HCT116 (cell line): ENCODE results near the gene POLA1.

Source experiments
- POLR2A ChIP-seq: IDR thresholded peaks from 2 replicates; pipeline ENCODE4 v1.7.0; 2011; ENCODE audit warnings: borderline replicate concordance; ENCODE audit not compliant: insufficient read depth, insufficient read length; ENCODE audit errors: extremely low read depth
- POLR2AphosphoS5 ChIP-seq: IDR thresholded peaks from 2 replicates; pipeline ENCODE4 v1.6.1; 2011; ENCODE audit warnings: mild to moderate bottlenecking, low read depth, low read length, moderate library complexity
- TF ChIP-seq, protein P1 (sequence below), 3 experiments: fragments of 200-600 bp in 1 of 3; sonication (generic) in 1 of 3; IDR thresholded peaks in 2 of 3; conservative IDR thresholded peaks in 1 of 3; 2 replicates each; pipeline ENCODE4 v1.5.1; 2012 to 2017; ENCODE audit warnings: low read depth in 2 of 3, low read length in 2 of 3, antibody characterized with exemption in 1 of 3, borderline replicate concordance in 1 of 3, control low read depth in 1 of 3, mild to moderate bottlenecking in 1 of 3, mixed read lengths in 1 of 3, mixed run types in 1 of 3, moderate library complexity in 1 of 3; ENCODE audit not compliant: insufficient read depth in 1 of 3

- TF ChIP-seq POLR2A (no peak), POLR2AphosphoS5 (no peak)
- TF ChIP-seq, protein P1, sequence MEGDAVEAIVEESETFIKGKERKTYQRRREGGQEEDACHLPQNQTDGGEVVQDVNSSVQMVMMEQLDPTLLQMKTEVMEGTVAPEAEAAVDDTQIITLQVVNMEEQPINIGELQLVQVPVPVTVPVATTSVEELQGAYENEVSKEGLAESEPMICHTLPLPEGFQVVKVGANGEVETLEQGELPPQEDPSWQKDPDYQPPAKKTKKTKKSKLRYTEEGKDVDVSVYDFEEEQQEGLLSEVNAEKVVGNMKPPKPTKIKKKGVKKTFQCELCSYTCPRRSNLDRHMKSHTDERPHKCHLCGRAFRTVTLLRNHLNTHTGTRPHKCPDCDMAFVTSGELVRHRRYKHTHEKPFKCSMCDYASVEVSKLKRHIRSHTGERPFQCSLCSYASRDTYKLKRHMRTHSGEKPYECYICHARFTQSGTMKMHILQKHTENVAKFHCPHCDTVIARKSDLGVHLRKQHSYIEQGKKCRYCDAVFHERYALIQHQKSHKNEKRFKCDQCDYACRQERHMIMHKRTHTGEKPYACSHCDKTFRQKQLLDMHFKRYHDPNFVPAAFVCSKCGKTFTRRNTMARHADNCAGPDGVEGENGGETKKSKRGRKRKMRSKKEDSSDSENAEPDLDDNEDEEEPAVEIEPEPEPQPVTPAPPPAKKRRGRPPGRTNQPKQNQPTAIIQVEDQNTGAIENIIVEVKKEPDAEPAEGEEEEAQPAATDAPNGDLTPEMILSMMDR (IDR thresholded peaks at IDR 0.05 in 2 of 3, conservative IDR thresholded peaks at IDR 0.05 in 1 of 3; ENCODE audit: borderline replicate concordance in 1 of 3, insufficient read depth in 1 of 3, low read depth in 2 of 3, low read length in 2 of 3) = no peak
These were observed 290.2 kb downstream of the POLA1 start for GRCh38 chrX:24983931-24984330.
